Measurements from ENCODE around the gene ANTXRL. TPM values are rescaled to one million over a fixed set of nuclear protein-coding genes. Genes with fewer than 3 reads are reported as not detected.
"Not testable (repeated sequence)": the region's sequence is repeated elsewhere in the genome, so short reads cannot be mapped to it uniquely, and the experiment has no call there.

The ANTXRL gene
- total RNA-seq, 1 donor from 2014 or later = not detected

GRCh38 chr10:46273506-46274477, 13.0 kb upstream of the ANTXRL start:
- DNase-seq = no peak

- no peak for DNase-seq
Observed at GRCh38 chr10:46277840-46278239, 9.0 kb upstream of the ANTXRL start.

- DNase-seq = not testable (repeated sequence)
Observed at GRCh38 chr10:46282421-46282831, 4.4 kb upstream of the ANTXRL start.

GRCh38 chr10:46282842-46283574, 3.8 kb upstream of the ANTXRL start:
- DNase-seq = peak; percentile 46

- no peak for DNase-seq
Observed at GRCh38 chr10:46283580-46284285, 3.1 kb upstream of the ANTXRL start.

GRCh38 chr10:46284286-46285229, 2.2 kb upstream of the ANTXRL start:
- DNase-seq = peak; percentile 47

GRCh38 chr10:46285300-46285699, 1.5 kb upstream of the ANTXRL start:
- no peak for DNase-seq

- no peak for DNase-seq
Observed at GRCh38 chr10:46285966-46286620, 704 bp upstream of the ANTXRL start.

GRCh38 chr10:46287846-46288477, 1.2 kb downstream of the ANTXRL start:
- no peak for DNase-seq

GRCh38 chr10:46288601-46289206, 1.9 kb downstream of the ANTXRL start:
- DNase-seq = no peak

GRCh38 chr10:46289209-46289810, 2.5 kb downstream of the ANTXRL start:
- no peak for DNase-seq

- no peak for DNase-seq
Observed at GRCh38 chr10:46290101-46290886, 3.5 kb downstream of the ANTXRL start.

- no peak for DNase-seq
Observed at GRCh38 chr10:46291817-46292572, 5.2 kb downstream of the ANTXRL start.

GRCh38 chr10:46292573-46293023, 5.8 kb downstream of the ANTXRL start:
- DNase-seq = no peak

GRCh38 chr10:46293228-46293627, 6.4 kb downstream of the ANTXRL start:
- DNase-seq = no peak

- DNase-seq = no peak
Observed at GRCh38 chr10:46293832-46294640, 7.2 kb downstream of the ANTXRL start.

- no peak for DNase-seq
Observed at GRCh38 chr10:46294641-46295220, 7.9 kb downstream of the ANTXRL start.
